OCI-LY7 (cell line): ENCODE data around the gene FAHD2B.
"Not testable (repeated sequence)": the region's sequence is repeated elsewhere in the genome, so short reads cannot be mapped to it uniquely, and the experiment has no call there.

ENCODE experiments used
- EZH2phosphoT487 ChIP-seq: fragments of 200-600 bp; sonication (generic); IDR thresholded peaks from 2 replicates; pipeline ENCODE4 v1.6.1; 2018; ENCODE audit warnings: low read depth, borderline replicate concordance, mild to moderate bottlenecking, mixed run types, antibody characterized with exemption, low read length, moderate library complexity, mixed read lengths
- TF ChIP-seq, protein P1 (sequence below): fragments of 200-600 bp; sonication (generic); conservative IDR thresholded peaks from 2 replicates; pipeline ENCODE4 v1.5.1; 2014; ENCODE audit warnings: mild to moderate bottlenecking, antibody characterized with exemption, low read length, moderate library complexity, mixed read lengths

DNA sequence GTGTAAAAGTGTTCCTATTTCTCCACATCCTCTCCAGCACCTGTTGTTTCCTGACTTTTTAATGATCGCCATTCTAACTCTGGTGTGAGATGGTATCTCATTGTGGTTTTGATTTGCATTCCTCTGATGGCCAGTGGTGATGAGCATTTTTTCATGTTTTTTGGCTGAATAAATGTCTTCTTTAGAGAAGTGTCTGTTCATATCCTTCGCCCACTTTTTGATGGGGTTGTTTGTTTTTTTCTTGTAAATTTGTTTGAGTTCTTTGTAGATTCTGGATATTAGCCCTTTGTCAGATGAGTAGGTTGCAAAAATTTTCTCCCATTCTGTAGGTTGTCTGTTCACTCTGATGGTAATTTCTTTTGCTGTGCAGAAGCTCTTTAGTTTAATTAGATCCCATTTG, 34.4 kb upstream of the FAHD2B start:
- TF ChIP-seq, protein P1, sequence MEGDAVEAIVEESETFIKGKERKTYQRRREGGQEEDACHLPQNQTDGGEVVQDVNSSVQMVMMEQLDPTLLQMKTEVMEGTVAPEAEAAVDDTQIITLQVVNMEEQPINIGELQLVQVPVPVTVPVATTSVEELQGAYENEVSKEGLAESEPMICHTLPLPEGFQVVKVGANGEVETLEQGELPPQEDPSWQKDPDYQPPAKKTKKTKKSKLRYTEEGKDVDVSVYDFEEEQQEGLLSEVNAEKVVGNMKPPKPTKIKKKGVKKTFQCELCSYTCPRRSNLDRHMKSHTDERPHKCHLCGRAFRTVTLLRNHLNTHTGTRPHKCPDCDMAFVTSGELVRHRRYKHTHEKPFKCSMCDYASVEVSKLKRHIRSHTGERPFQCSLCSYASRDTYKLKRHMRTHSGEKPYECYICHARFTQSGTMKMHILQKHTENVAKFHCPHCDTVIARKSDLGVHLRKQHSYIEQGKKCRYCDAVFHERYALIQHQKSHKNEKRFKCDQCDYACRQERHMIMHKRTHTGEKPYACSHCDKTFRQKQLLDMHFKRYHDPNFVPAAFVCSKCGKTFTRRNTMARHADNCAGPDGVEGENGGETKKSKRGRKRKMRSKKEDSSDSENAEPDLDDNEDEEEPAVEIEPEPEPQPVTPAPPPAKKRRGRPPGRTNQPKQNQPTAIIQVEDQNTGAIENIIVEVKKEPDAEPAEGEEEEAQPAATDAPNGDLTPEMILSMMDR = not testable (repeated sequence)
- not testable (repeated sequence) for TF ChIP-seq EZH2phosphoT487
